Progenitor cell of endocrine pancreas (in vitro differentiated cells): ENCODE data around the gene SERPIND1. TPM values are rescaled to one million over a fixed set of nuclear protein-coding genes. Genes with fewer than 3 reads are reported as not detected.
A peak's percentile ranks its signal among the peaks of the same experiment; 100 is the strongest.

Experiments used
- DNase-seq: peaks from one replicate; pipeline ENCODE4 v3.0.0; 2021; ENCODE audit warnings: low spot score; ENCODE audit not compliant: unreplicated experiment
- H3K27ac Mint-ChIP-seq: 2 replicates; pipeline ENCODE4 v1.8.0; 2021; ENCODE audit warnings: mild to moderate bottlenecking, moderate library complexity, mixed read lengths
- H3K27me3 Mint-ChIP-seq: 2 replicates; pipeline ENCODE4 v1.8.0; 2021; ENCODE audit warnings: mixed read lengths
- H3K36me3 Mint-ChIP-seq: 2 replicates; pipeline ENCODE4 v1.8.0; 2022; ENCODE audit warnings: mixed read lengths; ENCODE audit not compliant: insufficient read depth
- H3K4me1 Mint-ChIP-seq: 2 replicates; pipeline ENCODE4 v1.8.0; 2021; ENCODE audit warnings: low read depth, mixed read lengths
- H3K4me3 Mint-ChIP-seq: 2 replicates; pipeline ENCODE4 v1.8.0; 2021; ENCODE audit warnings: low read depth, mild to moderate bottlenecking, moderate library complexity, mixed read lengths
- H3K9me3 Mint-ChIP-seq: 2 replicates; pipeline ENCODE4 v1.8.0; 2021; ENCODE audit warnings: low read depth, mixed read lengths
- CTCF ChIP-seq: fragments of 200-600 bp; sonication (generic); IDR thresholded peaks from one replicate; pipeline ENCODE4 v1.5.0; 2021; ENCODE audit warnings: antibody characterized with exemption, mild to moderate bottlenecking; ENCODE audit not compliant: unreplicated experiment
- long read RNA-seq: library from polyadenylated mRNA; unstranded; transcript quantifications from one replicate; pipeline ENCODE4 v2.0.0, GENCODE V29; 2020
- total RNA-seq: library from RNA; stranded (reverse); gene quantifications from 2 replicates; pipeline ENCODE4 v1.2.1, GENCODE V29; 2021

SERPIND1 gene
- total RNA-seq, result 0.40 and 0.74 TPM in 2 replicates
- long read RNA-seq, transcript SERPIND1-201 (5 exons, 2,437 nt), result major isoform, 8 of 11 reads
- long read RNA-seq, partial matches to known transcripts, result 0 of 11 reads
- long read RNA-seq, other reads (novel, unspliced or antisense), result 2 of 11 reads

GRCh38 chr22:20773793-20774212 is at the start of gene SERPIND1:
SERPIND1 (plus strand) TSS chr22:20774113; CDS start chr22:20779313, 5,200 bp downstream.
- H3K27me3 Mint-ChIP-seq, result no peaks in the 10 kb centered on the region
- TF ChIP-seq CTCF, result no peak
- no peaks in the 10 kb centered on the region for H3K9me3 Mint-ChIP-seq
- no peak for DNase-seq
- H3K4me3 Mint-ChIP-seq, result no peak within 1 kb of the TSS
- H3K4me1 Mint-ChIP-seq, result peaks cover 15% of the 10 kb centered on the region
- peak within 1 kb of the TSS; percentile 62 for H3K27ac Mint-ChIP-seq
- peaks cover 8% of the 10 kb centered on the region for H3K36me3 Mint-ChIP-seq

- TF ChIP-seq CTCF, result no peak
- no peaks in the 10 kb centered on the region for H3K9me3 Mint-ChIP-seq
- no peak for DNase-seq
- no peaks in the 10 kb centered on the region for H3K27me3 Mint-ChIP-seq
- H3K4me1 Mint-ChIP-seq, result no peaks in the 10 kb centered on the region
- no peak overlapping the region for H3K4me3 Mint-ChIP-seq
- peaks cover 21% of the 10 kb centered on the region for H3K36me3 Mint-ChIP-seq
- H3K27ac Mint-ChIP-seq, result no peak overlapping the region
Observed at GRCh38 chr22:20724676-20725454, 49.0 kb upstream of the SERPIND1 start.

- no peak for TF ChIP-seq CTCF
- Mint-ChIP-seq H3K9me3 (no peaks in the 10 kb centered on the region), H3K4me1 (no peaks in the 10 kb centered on the region), H3K27ac (no peak overlapping the region), H3K27me3 (no peaks in the 10 kb centered on the region), H3K36me3 (peaks cover 16% of the 10 kb centered on the region), H3K4me3 (no peak overlapping the region)
- no peak for DNase-seq
Observed at GRCh38 chr22:20725987-20726558, 47.8 kb upstream of the SERPIND1 start.

- Mint-ChIP-seq H3K36me3 (peaks cover 11% of the 10 kb centered on the region), H3K27ac (no peak overlapping the region), H3K27me3 (no peaks in the 10 kb centered on the region), H3K4me1 (no peaks in the 10 kb centered on the region), H3K9me3 (no peaks in the 10 kb centered on the region), H3K4me3 (no peak overlapping the region)
- DNase-seq, result no peak
- no peak for TF ChIP-seq CTCF
Observed at GRCh38 chr22:20727118-20728015, 46.5 kb upstream of the SERPIND1 start.
